Measurements from ENCODE around the gene SDR39U1. TPM values are rescaled to one million over a fixed set of nuclear protein-coding genes. Genes with fewer than 3 reads are reported as not detected.

The SDR39U1 gene
- total RNA-seq, 1 experiment from 2014 or later: 61.8 TPM

DNA sequence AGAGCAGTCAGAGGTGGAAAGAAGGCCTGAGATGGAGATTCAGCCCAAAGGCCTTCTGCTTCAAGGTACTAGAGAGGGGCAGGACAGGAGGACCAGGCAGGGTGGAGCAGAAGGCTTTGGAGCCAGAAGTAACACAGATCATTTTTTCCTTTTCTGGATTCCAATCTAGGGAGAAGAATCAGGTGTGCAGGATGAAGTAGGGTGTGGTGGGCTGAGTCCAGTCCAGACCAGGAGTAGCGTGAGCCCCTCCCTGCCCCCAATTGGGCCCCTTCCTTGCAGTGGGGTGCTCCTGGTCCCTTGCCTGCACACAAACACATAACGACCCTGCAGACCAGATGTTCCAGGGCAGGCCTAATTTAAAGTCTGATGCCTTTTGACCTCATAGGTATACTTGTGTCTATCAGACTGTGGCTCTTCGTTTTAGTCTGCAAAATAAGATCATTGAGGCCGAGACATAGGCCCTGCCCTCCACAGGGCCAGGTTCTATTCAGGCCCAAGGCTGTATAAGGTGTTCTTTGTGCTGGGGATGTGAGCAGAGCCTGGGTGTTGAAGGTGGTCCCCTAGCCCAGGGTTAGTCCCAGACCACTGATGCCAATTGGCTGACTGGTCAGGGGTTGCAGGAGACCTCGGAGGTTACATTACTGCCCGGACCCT lies 44.8 kb downstream of the SDR39U1 start:
- no peak for TF ChIP-seq YY1 (IDR thresholded peaks at IDR 0.05; ENCODE audit: extremely low read depth, insufficient replicate concordance, low read depth, low read length)
- no peak for TF ChIP-seq EGR1 (IDR thresholded peaks at IDR 0.05; ENCODE audit: low read depth)
- no peak for TF ChIP-seq TCF7L2 (IDR thresholded peaks at IDR 0.05; ENCODE audit: borderline replicate concordance, extremely low read depth, insufficient read depth, insufficient read length)
- no peak for TF ChIP-seq FOSL1 (IDR thresholded peaks at IDR 0.05; ENCODE audit: low read depth)
- TF ChIP-seq SRF (IDR thresholded peaks at IDR 0.05; ENCODE audit: low read depth): no peak
- TF ChIP-seq RAD21 (IDR thresholded peaks at IDR 0.05; ENCODE audit: low read depth): no peak
- TF ChIP-seq, protein P1, sequence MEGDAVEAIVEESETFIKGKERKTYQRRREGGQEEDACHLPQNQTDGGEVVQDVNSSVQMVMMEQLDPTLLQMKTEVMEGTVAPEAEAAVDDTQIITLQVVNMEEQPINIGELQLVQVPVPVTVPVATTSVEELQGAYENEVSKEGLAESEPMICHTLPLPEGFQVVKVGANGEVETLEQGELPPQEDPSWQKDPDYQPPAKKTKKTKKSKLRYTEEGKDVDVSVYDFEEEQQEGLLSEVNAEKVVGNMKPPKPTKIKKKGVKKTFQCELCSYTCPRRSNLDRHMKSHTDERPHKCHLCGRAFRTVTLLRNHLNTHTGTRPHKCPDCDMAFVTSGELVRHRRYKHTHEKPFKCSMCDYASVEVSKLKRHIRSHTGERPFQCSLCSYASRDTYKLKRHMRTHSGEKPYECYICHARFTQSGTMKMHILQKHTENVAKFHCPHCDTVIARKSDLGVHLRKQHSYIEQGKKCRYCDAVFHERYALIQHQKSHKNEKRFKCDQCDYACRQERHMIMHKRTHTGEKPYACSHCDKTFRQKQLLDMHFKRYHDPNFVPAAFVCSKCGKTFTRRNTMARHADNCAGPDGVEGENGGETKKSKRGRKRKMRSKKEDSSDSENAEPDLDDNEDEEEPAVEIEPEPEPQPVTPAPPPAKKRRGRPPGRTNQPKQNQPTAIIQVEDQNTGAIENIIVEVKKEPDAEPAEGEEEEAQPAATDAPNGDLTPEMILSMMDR (IDR thresholded peaks at IDR 0.05 in 2 of 3, conservative IDR thresholded peaks at IDR 0.05 in 1 of 3; ENCODE audit: borderline replicate concordance in 1 of 3, insufficient read depth in 1 of 3, low read depth in 2 of 3, low read length in 2 of 3): no peak
- TF ChIP-seq SIN3A (IDR thresholded peaks at IDR 0.05; ENCODE audit: low read depth): no peak
- no peak for TF ChIP-seq SP1 (IDR thresholded peaks at IDR 0.05; ENCODE audit: low read depth)
- TF ChIP-seq, protein P2, sequence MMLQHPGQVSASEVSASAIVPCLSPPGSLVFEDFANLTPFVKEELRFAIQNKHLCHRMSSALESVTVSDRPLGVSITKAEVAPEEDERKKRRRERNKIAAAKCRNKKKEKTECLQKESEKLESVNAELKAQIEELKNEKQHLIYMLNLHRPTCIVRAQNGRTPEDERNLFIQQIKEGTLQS (IDR thresholded peaks at IDR 0.05): no peak
- no peak for TF ChIP-seq POLR2A (IDR thresholded peaks at IDR 0.05; ENCODE audit: borderline replicate concordance, extremely low read depth, insufficient read depth, insufficient read length)
- no peak for TF ChIP-seq POLR2AphosphoS5 (IDR thresholded peaks at IDR 0.05; ENCODE audit: low read depth, low read length)
- TF ChIP-seq CEBPB (IDR thresholded peaks at IDR 0.05; ENCODE audit: low read depth): no peak
- no peak for TF ChIP-seq ZNF274 (IDR thresholded peaks at IDR 0.05; ENCODE audit: low read depth, low read length)
- no peak for TF ChIP-seq ZBTB33 (IDR thresholded peaks at IDR 0.05; ENCODE audit: extremely low read depth, insufficient replicate concordance, low read length)
- CTCF ChIA-PET: no interaction called here

More for the DNA sequence above, 44.8 kb downstream of the SDR39U1 start:
- H3K36me3 ChIP-seq (ENCODE audit: control insufficient read depth in 1 of 2, insufficient read depth in 2 of 2, low read length in 2 of 2): no peaks in the 10 kb centered on the region
- no peak overlapping the region for H3K9ac ChIP-seq (ENCODE audit: low read length)
- no peak overlapping the region for H3K27ac ChIP-seq (ENCODE audit: low read depth, low read length)
- DNase-seq (ENCODE audit: low read depth, low spot score) (no peak), ATAC-seq (no peak)
- no peak overlapping the region for H3K4me2 ChIP-seq (ENCODE audit: low read length)
- no peaks in the 10 kb centered on the region for H3K9me2 ChIP-seq (ENCODE audit: insufficient read depth)
- ChIA-PET RAD21 (ENCODE audit: low non-redundant PET in 1 of 2, low total read pairs in 2 of 2, uncharacterized antibody in 2 of 2, unreplicated experiment in 2 of 2) (no interaction called here), POLR2A (no interaction called here)
- H3K9me3 ChIP-seq (ENCODE audit: control insufficient read depth in 1 of 2, insufficient read depth in 1 of 2, low read depth in 1 of 2, low read length in 2 of 2): no peaks in the 10 kb centered on the region
- H3K4me1 ChIP-seq (ENCODE audit: control insufficient read depth in 1 of 2, insufficient read depth in 2 of 2, low read length in 2 of 2): peaks cover 12 to 14% of the 10 kb centered on the region in 2 experiments
- BruUV-seq (replicated peaks): no TSS peak
- no peaks in the 10 kb centered on the region for H4K20me1 ChIP-seq (ENCODE audit: insufficient read depth)
- intact Hi-C loops (cut with micrococcal nuclease): no loop called here
- no peak overlapping the region for H2AFZ ChIP-seq (ENCODE audit: low read depth, low read length, poor library complexity, severe bottlenecking)
- no peaks in the 10 kb centered on the region for H3K27me3 ChIP-seq (ENCODE audit: insufficient read depth, low read length)
- no peak overlapping the region for H3K4me3 ChIP-seq (replicated peaks in 1 of 2; ENCODE audit: low read depth in 1 of 2, low read length in 2 of 2)
- no peaks in the 10 kb centered on the region for H3K79me2 ChIP-seq (ENCODE audit: insufficient read depth, low read length)
